Epithelial cell of proximal tubule (primary cell): Measurements from ENCODE around the gene FARP2. TPM values are rescaled to one million over a fixed set of nuclear protein-coding genes. Genes with fewer than 3 reads are reported as not detected.
"Not testable (repeated sequence)": the region's sequence is repeated elsewhere in the genome, so short reads cannot be mapped to it uniquely, and the experiment has no call there.

Experiments used
- DNase-seq: peaks from one replicate; pipeline ENCODE4 v3.0.0-alpha.2; 2011; ENCODE audit warnings: low read depth
- H3K4me3 ChIP-seq: 2 replicates; pipeline ENCODE4 v1.5.1; 2011; ENCODE audit warnings: low read depth, mild to moderate bottlenecking, low read length
- total RNA-seq: library from RNA; depleted of rRNA; stranded (reverse); fragments of >200 nt; gene quantifications from 2 replicates; pipeline ENCODE4 v1.2.3, GENCODE V29; 2015
- TF ChIP-seq, protein P1 (sequence below): conservative IDR thresholded peaks from 2 replicates; pipeline ENCODE4 v1.5.1; 2012; ENCODE audit warnings: low read depth, mild to moderate bottlenecking, low read length

The FARP2 gene
- total RNA-seq, 1 donor from 2014 or later: 34.2 TPM

GRCh38 chr2:241379481-241380480 lies 23.7 kb downstream of the FARP2 start:
- H3K4me3 ChIP-seq: no peak overlapping the region
- DNase-seq: no peak
- TF ChIP-seq, protein P1, sequence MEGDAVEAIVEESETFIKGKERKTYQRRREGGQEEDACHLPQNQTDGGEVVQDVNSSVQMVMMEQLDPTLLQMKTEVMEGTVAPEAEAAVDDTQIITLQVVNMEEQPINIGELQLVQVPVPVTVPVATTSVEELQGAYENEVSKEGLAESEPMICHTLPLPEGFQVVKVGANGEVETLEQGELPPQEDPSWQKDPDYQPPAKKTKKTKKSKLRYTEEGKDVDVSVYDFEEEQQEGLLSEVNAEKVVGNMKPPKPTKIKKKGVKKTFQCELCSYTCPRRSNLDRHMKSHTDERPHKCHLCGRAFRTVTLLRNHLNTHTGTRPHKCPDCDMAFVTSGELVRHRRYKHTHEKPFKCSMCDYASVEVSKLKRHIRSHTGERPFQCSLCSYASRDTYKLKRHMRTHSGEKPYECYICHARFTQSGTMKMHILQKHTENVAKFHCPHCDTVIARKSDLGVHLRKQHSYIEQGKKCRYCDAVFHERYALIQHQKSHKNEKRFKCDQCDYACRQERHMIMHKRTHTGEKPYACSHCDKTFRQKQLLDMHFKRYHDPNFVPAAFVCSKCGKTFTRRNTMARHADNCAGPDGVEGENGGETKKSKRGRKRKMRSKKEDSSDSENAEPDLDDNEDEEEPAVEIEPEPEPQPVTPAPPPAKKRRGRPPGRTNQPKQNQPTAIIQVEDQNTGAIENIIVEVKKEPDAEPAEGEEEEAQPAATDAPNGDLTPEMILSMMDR: no peak

DNA sequence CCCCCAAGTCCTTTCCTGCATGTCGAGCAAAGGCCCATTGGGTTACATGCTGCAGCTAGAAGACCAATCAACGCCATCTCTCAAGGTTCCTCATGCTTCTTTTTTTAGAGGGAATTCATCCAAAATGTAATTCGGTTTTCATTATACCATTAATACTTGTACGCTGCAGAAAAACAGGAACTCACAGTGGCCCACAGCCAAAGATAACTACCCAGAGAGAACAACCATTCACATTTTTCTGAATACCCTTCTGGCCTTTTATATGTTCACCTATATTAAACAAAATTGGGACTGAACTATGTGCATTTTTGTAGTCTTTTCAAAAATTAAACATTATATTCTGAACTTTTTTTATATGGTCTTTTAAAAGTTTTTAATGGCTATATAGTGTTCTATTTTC lies 25.8 kb downstream of the FARP2 start:
- TF ChIP-seq, protein P1: no peak
- no peak for DNase-seq
- H3K4me3 ChIP-seq: no peak overlapping the region

DNA sequence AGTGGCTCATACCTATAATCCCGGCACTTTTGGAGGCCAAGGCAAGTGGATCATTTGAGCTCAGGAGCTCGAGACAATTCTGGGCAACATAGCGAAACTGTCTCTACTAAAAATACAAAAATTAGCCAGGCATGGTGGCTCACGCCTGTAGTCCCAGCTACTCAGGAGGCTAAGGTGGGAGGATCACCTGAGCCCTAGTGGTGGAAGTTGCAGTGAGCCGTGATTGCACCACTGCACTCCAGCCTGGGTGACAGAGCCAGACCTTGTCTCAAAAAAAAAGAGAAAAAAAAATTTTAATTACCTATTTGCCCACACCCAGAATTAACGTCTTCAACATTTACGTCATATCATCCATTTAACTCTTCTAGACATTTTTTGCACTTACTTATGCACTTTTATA lies 29.4 kb downstream of the FARP2 start:
- not testable (repeated sequence) for H3K4me3 ChIP-seq, DNase-seq

- H3K4me3 ChIP-seq: no peak overlapping the region
- no peak for DNase-seq
- TF ChIP-seq, protein P1: no peak
Observed at GRCh38 chr2:241386519-241386918, 30.4 kb downstream of the FARP2 start.

DNA sequence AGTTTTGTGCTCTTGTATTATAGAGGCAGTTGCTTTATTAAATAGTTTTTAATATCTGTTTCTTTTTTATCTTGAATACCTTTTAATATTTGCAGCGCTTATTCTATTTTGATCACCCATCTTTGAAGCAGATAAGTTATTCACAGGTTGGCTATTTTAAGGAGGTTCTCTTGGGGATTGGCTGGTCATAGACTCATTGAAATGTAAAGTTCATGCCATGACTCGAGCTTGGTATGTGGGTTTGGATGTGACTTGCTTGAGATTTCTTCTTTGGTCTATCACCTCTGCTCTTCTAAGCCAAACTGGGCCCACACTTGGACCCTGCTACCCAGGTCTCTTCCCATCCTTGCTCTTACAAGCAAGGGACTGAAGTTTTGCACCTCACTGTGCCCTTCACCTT lies 33.6 kb downstream of the FARP2 start:
- TF ChIP-seq, protein P1: no peak
- DNase-seq: no peak
- no peak overlapping the region for H3K4me3 ChIP-seq

- no peak for DNase-seq
Observed at GRCh38 chr2:241390301-241391206, 34.5 kb downstream of the FARP2 start.

More at GRCh38 chr2:241390301-241391206, 34.5 kb downstream of the FARP2 start:
- no peak overlapping the region for H3K4me3 ChIP-seq
- TF ChIP-seq, protein P1: no peak
